Peyer's patch (tissue), 4 donors: ENCODE results near the gene CTNNA2.

ENCODE experiments used
- POLR2A ChIP-seq, 2 donors: fragments of 450-650 bp; IDR thresholded peaks; one replicate each; pipeline ENCODE4 v1.5.1; 2017; ENCODE audit warnings: antibody characterized with exemption in 2 of 2, mild to moderate bottlenecking in 2 of 2, moderate library complexity in 2 of 2
- TF ChIP-seq, protein P1 (sequence below), 6 experiments: fragments of 450-650 bp in 4 of 6; fragments of 200-600 bp in 2 of 6; sonication (generic) in 1 of 6; IDR thresholded peaks; one replicate each; pipeline ENCODE4 v1.5.1; 2017 to 2019; ENCODE audit warnings: antibody characterized with exemption in 6 of 6, mild to moderate bottlenecking in 3 of 6, moderate library complexity in 1 of 6

- TF ChIP-seq, protein P1, sequence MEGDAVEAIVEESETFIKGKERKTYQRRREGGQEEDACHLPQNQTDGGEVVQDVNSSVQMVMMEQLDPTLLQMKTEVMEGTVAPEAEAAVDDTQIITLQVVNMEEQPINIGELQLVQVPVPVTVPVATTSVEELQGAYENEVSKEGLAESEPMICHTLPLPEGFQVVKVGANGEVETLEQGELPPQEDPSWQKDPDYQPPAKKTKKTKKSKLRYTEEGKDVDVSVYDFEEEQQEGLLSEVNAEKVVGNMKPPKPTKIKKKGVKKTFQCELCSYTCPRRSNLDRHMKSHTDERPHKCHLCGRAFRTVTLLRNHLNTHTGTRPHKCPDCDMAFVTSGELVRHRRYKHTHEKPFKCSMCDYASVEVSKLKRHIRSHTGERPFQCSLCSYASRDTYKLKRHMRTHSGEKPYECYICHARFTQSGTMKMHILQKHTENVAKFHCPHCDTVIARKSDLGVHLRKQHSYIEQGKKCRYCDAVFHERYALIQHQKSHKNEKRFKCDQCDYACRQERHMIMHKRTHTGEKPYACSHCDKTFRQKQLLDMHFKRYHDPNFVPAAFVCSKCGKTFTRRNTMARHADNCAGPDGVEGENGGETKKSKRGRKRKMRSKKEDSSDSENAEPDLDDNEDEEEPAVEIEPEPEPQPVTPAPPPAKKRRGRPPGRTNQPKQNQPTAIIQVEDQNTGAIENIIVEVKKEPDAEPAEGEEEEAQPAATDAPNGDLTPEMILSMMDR (IDR thresholded peaks at IDR 0.05): no peak
- TF ChIP-seq POLR2A (IDR thresholded peaks at IDR 0.05): no peak
These were observed 1060.3 kb downstream of the CTNNA2 start for GRCh38 chr2:80573167-80573566.
